Heart right ventricle (tissue), 16 donors: Measurements from ENCODE around the gene CLK3. TPM values are rescaled to one million over a fixed set of nuclear protein-coding genes. Genes with fewer than 3 reads are reported as not detected.
A peak's percentile ranks its signal among the peaks of the same experiment; 100 is the strongest.

Experiments used
- ATAC-seq, 8 donors: fragments of 200-7000 bp; cut with Tn5 transposase; one replicate each; pipeline ENCODE4 v1.9.1; 2020; ENCODE audit warnings: mild to moderate bottlenecking in 8 of 8, moderate library complexity in 8 of 8, moderate number of reproducible peaks in 1 of 8
- DNase-seq, 2 donors: peaks; one replicate each; pipeline ENCODE4 v3.0.0-alpha.2; 2020
- H3K27ac ChIP-seq, 10 donors: fragments of 200-600 bp; sonication (generic) in 2 of 10; one replicate each; pipeline versions ENCODE4 v1.5.0 to v1.8.0; 2020 to 2022; ENCODE audit warnings: mild to moderate bottlenecking in 3 of 10
- H3K27me3 ChIP-seq, 7 donors: fragments of 200-600 bp; one replicate each; pipeline ENCODE4 v1.8.0; 2021 to 2022; ENCODE audit warnings: mild to moderate bottlenecking in 2 of 7
- H3K36me3 ChIP-seq, 9 donors: fragments of 200-600 bp; sonication (generic) in 1 of 9; one replicate each; pipeline versions ENCODE4 v1.5.0 to v1.8.0; 2020 to 2022; ENCODE audit warnings: mild to moderate bottlenecking in 2 of 9
- H3K4me1 ChIP-seq, 9 donors: fragments of 200-600 bp; sonication (generic) in 1 of 9; one replicate each; pipeline versions ENCODE4 v1.5.0 to v1.8.0; 2020 to 2022; ENCODE audit warnings: mild to moderate bottlenecking in 4 of 9
- H3K4me3 ChIP-seq, 10 donors: fragments of 200-600 bp; sonication (generic) in 2 of 10; one replicate each; pipeline versions ENCODE4 v1.5.0 to v1.8.0; 2020 to 2022; ENCODE audit warnings: mild to moderate bottlenecking in 7 of 10, moderate library complexity in 2 of 10
- H3K9me3 ChIP-seq, 11 donors: fragments of 200-600 bp in 10 of 11; sonication (generic) in 2 of 11; one replicate each; pipeline versions ENCODE4 v1.5.0 to v1.8.0; 2013 to 2022; ENCODE audit warnings: mild to moderate bottlenecking in 2 of 11, control low read depth in 1 of 11, moderate library complexity in 1 of 11
- CTCF ChIP-seq, 9 donors: fragments of 200-600 bp; sonication (generic) in 2 of 9; IDR thresholded peaks; one replicate each; pipeline versions ENCODE4 v1.5.0 to v1.8.0; 2021 to 2022; ENCODE audit warnings: antibody characterized with exemption in 9 of 9, mild to moderate bottlenecking in 5 of 9, moderate library complexity in 1 of 9
- whole genome bisulfite sequencing, 2 donors: extraction: QIAGEN DNeasy Blood & Tissue Kit; methylation state at CpG; one replicate each; pipeline ENCODE4 v1.1.7; 2013; ENCODE audit warnings: inconsistent platforms in 1 of 2; 5-methylcytosine and 5-hydroxymethylcytosine counted together
- intact Hi-C, 10 donors: fragments of 100-400 bp; cut with DNase I; formaldehyde crosslinking; loops; one replicate each; pipeline versions ENCODE4 v1.11.1 to v1.14.2; 2022
- polyA plus RNA-seq, 2 donors: library from polyadenylated mRNA; stranded (reverse); fragments of 200-250 nt; gene quantifications; one replicate each; pipeline ENCODE4 v1.2.3, GENCODE V29; 2013
- total RNA-seq, 10 donors: library from RNA; stranded (reverse); fragmentation: NEBNext Ultra II Directional in 3 of 10; extraction: Animal tissue kit (Norgen Biotek cat#: 25700) in 3 of 10; gene quantifications; one replicate each; pipeline versions ENCODE4 v1.2.1 to v1.2.4, GENCODE V29; 2021 to 2023
- donor health status: Arrhythmogenic right ventricular cardiomyopathy.
- donor health status: ischemic (EF 13 %, LVEDD 7.1; RV severe dilation, severe dysfunction).
- donor health status: healthy with polysubstance abuse.
- donor health status: DM: no; HTN: yes; CAD: no.
- donor health status: DM: no; HTN: no; CAD: no.
- donor health status: ischemic (EF 25% LVEDD 6.9; RV normal size, moderate dysfunction).
- donor health status: ischemic (EF 25% LVEDD 5.7; RV mildly dilated, moderate dysfunction).
- donor health status: healthy.
- donor health status: DM: yes; HTN: yes; CAD: no.
- donor health status: Ischemic cardiomyopathy.
- donor health status: ischemic (EF 35%, LVEDD 5.7; RV mildly dilated, moderate dysfunction).
- donor health status: nonischemic (EF 11% LVEDD 7.7; RV severe dilation, severe dysfunction).
- donor health status: DM: yes; HTN: yes; CAD: no.
- donor health status: PGD.
- donor health status: ischemic (EF 29% LVEDD 5.4; RV normal size, mild dysfunction).
- donor health status: nonischemic (EF 23%, LVEDD 6.1; RV moderate dilation, normal function).

CLK3 gene
- total and polyA plus RNA-seq, 12 donors: 27.7 to 73.6 (median 45.2) TPM

GRCh38 chr15:74604983-74605794 lies 10.4 kb upstream of the CLK3 start:
- Histone ChIP-seq H3K27me3 (no peaks in the 10 kb centered on the region), H3K9me3 (no peaks in the 10 kb centered on the region), H3K4me3 (no peak overlapping the region), H3K36me3 (no peaks in the 10 kb centered on the region), H3K27ac (no peak overlapping the region), H3K4me1 (peaks cover 0 to 29% (median 12%) of the 10 kb centered on the region in 9 donors)
- 72 to 74% methylated on average over 12 of the region's 12 CpGs for WGBS, 2 donors
- DNase-seq: no peak
- no peak for TF ChIP-seq CTCF (IDR thresholded peaks at IDR 0.05)
- no peak for ATAC-seq
- intact Hi-C loops: loop anchor here in 1 of 10 donors (5.0 kb wide), 1 partner anchor 63 kb away; the partner anchor contains the start of gene ARID3B

GRCh38 chr15:74605795-74606150 lies 9.9 kb upstream of the CLK3 start:
- TF ChIP-seq CTCF (IDR thresholded peaks at IDR 0.05): no peak
- Histone ChIP-seq H3K27me3 (no peaks in the 10 kb centered on the region), H3K4me3 (no peak overlapping the region), H3K27ac (no peak overlapping the region), H3K4me1 (peaks cover 0 to 29% (median 14%) of the 10 kb centered on the region in 9 donors), H3K9me3 (no peaks in the 10 kb centered on the region), H3K36me3 (no peaks in the 10 kb centered on the region)
- DNase-seq (no peak), ATAC-seq (no peak)
- intact Hi-C loops: no loop called here
- 68 to 74% methylated on average over 1 of the region's 1 CpG for WGBS, 2 donors

GRCh38 chr15:74608786-74609185 lies 6.8 kb upstream of the CLK3 start:
- Histone ChIP-seq H3K27ac (no peak overlapping the region), H3K4me1 (peaks cover 0 to 31% (median 20%) of the 10 kb centered on the region in 9 donors), H3K9me3 (no peaks in the 10 kb centered on the region), H3K4me3 (no peak overlapping the region), H3K36me3 (no peaks in the 10 kb centered on the region), H3K27me3 (no peaks in the 10 kb centered on the region)
- 86% methylated on average over 3 of the region's 3 CpGs for WGBS, 2 donors
- intact Hi-C loops: no loop called here
- DNase-seq (no peak), ATAC-seq (no peak)
- TF ChIP-seq CTCF (IDR thresholded peaks at IDR 0.05): no peak

GRCh38 chr15:74609938-74610301 lies 5.7 kb upstream of the CLK3 start:
- 73 to 88% methylated on average over 3 of the region's 3 CpGs for WGBS, 2 donors
- no peak for TF ChIP-seq CTCF (IDR thresholded peaks at IDR 0.05)
- no peak for DNase-seq
- no peaks in the 10 kb centered on the region for H3K27me3 ChIP-seq
- H3K4me3 ChIP-seq: no peak overlapping the region
- intact Hi-C loops: loop anchor here in 5 of 10 donors (5.0 to 10.0 kb wide), 5 partner anchors 63 to 335 kb away; partner anchors contain the start of genes UBL7 (in 3 of the 5) and ARID3B (in 1 of the 5)
- no peak for ATAC-seq
- H3K27ac ChIP-seq: peak overlapping the region in 2 of 10 donors; percentile 31 to 68
- H3K36me3 ChIP-seq: no peaks in the 10 kb centered on the region
- no peaks in the 10 kb centered on the region for H3K9me3 ChIP-seq
- peaks cover 6 to 35% (median 24%) of the 10 kb centered on the region in 9 donors for H3K4me1 ChIP-seq
